HG03571 (cell line): ENCODE results near the gene ITPR1.
A peak's percentile ranks its signal among the peaks of the same experiment; 100 is the strongest.

Experiments used
- ATAC-seq: cut with Tn5 transposase; IDR thresholded peaks from one replicate; pipeline ENCODE4 v1.9.1; 2021; ENCODE audit not compliant: unreplicated experiment

ITPR1 gene

GRCh38 chr3:4768021-4768420 lies 274.9 kb downstream of the ITPR1 start:
- no peak for ATAC-seq

GRCh38 chr3:4768521-4768920 lies 275.4 kb downstream of the ITPR1 start:
- no peak for ATAC-seq

DNA sequence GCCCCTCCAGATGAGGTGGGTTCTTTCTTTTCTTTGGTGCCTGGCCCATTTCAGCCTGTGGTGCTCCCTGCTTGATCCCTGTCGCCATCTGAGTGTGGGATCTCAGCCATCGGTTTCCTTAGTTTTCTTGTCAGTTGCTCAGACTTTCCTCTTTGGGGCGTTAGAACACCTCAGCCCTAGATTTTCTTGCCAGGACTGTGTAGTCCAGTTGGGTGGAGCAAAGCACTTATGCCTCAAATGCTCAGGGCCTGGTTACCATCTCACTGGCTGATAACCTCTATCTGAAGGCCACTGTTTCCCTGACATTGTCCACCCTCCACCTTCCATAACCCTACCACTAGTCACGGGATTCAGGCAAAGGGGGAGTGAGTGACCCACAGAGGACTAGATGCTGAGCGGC lies 277.4 kb downstream of the ITPR1 start:
- ATAC-seq, result no peak

- ATAC-seq, result no peak
Observed at GRCh38 chr3:4771243-4771642, 278.1 kb downstream of the ITPR1 start.

- ATAC-seq, result no peak
Observed at GRCh38 chr3:4772171-4772804, 279.1 kb downstream of the ITPR1 start.

DNA sequence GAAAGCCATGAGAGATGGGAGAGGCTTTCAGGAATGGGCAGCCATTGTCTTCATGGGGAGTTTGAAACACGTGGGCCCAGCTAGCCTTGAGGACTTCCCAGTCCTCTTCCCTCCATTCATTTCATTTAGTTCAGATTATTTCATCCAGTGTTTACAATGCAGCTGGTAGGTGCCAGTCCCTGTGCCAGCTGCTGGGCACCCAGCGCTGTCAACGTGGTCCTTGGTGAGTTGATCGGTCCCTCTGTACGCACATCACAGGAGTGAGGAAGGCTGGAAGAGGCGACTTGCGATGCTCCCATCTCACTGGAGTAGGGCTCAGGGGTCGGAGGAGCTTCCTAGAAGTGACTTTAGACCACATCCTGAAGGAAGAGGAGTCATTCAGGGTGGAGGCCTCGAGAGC lies 279.7 kb downstream of the ITPR1 start:
- ATAC-seq, result no peak

GRCh38 chr3:4773583-4773982 lies 280.4 kb downstream of the ITPR1 start:
- no peak for ATAC-seq

DNA sequence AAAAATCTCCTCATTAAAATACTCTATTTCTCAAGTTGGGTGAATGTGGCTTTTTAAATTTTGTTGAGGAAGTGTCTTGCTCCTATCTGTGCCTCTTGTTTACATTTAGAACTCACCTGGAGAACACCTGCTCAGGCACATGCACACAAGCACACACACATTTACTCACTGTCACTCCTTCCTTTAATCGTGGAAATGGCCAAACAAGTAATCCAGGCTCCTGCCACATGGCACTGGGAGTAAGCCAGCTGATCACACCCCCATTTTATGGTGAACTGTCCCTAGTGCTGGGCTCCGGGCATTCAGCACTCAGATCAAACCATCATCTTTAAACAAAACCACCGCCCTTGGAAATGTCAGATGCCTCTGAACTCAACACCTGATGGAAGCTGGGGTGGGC lies 281.4 kb downstream of the ITPR1 start:
- no peak for ATAC-seq

DNA sequence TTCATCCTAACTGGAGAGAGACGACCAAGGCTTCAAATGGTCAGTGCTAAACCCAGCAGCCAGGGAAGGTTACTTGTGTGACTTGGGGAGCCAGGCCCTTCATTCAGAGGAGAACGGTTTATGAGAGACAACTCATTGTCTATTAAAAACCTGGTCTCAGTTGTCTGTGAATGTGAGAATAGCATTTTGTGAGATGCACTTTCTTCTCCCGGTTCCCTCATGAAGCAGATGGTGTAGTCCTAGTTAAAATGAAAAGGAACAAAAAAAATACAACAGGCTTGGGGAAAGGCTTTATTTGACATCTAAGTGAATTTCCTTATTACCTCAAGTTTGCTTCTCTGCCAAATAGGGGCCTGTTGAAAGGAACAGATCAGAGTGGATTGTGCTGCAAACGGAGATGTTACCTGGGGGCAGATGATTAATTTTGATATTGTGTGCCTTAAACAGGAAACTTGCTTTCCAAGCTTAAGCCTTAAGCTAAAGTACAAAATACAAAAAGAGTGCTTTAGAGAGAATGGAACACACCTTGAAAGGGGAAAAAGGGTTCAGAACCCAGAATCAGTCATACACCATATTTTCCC lies 283.3 kb downstream of the ITPR1 start:
- peak; percentile 22 for ATAC-seq

DNA sequence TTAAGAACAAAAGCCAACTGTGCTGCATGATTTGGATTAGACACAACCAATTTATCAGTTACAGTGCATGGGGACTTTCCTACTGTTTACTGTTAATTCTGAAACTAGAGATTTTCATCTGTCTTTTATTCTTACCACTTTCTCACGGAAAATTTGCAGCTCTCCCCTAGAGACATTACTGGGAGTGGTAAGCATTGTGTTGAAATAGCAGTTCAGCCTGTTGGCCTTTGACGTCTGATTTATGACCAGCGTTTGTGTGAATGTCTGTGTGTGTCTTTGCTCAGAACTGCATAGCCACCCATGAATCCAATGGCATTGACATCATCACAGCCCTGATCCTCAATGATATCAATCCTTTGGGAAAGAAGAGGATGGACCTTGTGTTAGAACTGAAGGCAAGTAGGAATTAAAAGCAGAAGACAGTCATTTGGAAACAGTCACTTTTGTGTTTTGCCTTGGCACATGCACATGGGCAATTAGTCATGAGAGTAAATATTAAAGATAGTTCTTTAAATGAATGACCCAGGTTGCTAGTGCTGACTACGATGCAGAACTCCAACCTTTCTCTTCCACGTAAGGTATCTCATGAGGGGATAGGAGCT lies 283.9 kb downstream of the ITPR1 start:
- peak; percentile 80 for ATAC-seq

DNA sequence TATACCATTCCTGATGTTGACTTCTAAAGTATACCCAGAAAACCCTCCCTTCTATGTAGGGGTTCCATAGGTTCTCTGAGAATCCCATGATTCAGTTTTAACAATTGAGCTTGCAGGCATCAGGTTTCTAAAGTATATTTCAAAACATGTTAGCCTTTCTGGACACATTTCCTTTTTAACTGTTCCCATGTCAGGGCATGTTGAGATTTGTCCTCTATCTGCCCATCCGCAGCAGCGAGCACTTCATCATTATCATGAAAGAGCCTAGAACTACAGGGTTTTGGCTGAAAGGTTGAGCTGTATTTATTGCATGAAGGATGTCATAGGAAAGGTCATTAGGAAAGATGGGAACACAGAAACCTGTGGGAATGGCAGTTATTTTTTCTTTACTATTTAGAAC lies 285.0 kb downstream of the ITPR1 start:
- no peak for ATAC-seq

DNA sequence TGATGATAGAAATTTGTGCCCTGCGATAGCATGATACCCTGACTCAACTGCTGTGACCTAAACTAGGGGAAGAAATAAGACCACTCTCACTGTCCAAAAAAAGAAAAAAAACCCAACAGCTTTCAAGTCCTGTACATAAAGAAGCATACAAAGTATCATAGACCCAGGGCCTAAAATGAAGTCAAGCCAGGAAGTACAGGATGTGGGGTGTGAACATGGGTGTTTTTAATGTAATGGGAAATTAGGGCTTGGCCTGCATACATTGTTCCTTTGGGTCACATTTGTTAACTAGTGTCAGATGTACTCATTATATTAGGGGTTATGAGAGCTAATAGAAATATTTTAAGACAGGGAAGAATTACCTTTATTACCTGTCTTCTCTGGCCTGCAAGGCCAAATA lies 285.6 kb downstream of the ITPR1 start:
- no peak for ATAC-seq

DNA sequence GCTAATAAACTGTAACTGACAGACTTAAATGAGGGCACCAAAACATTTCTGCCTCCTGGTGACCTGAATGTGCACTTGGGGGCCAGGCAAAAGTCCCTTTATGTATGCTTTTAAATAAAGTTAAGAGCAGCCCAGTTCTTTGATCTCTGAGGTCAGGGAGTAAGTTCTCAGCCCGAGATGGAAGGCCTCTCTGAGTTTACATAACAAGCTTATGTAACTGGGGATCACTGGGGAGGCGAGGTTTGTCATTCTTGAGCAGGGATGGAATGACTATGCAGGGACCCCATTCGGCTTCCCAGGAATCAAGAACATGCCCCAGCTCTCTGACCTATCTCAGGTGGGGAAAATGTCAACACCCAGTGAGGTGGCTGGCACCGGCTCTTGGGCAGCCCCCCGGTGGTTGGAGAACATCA lies 287.4 kb downstream of the ITPR1 start:
- ATAC-seq, result no peak

DNA sequence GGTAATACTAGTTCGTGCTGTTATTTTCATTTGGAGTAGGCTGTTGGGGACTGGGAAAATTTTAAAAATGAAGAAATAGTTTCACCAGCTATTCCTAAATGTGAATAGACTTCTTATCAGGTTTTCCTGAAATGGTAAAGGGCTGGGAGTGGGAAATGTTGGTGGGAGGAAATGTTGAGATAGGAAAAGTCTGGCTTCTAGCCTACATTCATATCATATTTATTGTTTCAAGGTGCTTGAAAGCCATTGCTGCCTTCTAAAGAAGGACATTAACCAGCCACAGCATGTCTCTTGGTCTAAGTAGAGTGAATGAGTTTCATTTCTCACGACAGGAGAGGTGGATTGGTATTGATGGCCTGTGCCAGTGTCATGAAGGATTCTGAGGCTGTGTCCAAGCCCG lies 288.9 kb downstream of the ITPR1 start:
- ATAC-seq, result no peak

GRCh38 chr3:4785551-4785950 lies 292.4 kb downstream of the ITPR1 start:
- ATAC-seq, result no peak

- ATAC-seq, result no peak
Observed at GRCh38 chr3:4786431-4786830, 293.3 kb downstream of the ITPR1 start.

GRCh38 chr3:4791358-4791757 lies 298.2 kb downstream of the ITPR1 start:
- ATAC-seq, result no peak

DNA sequence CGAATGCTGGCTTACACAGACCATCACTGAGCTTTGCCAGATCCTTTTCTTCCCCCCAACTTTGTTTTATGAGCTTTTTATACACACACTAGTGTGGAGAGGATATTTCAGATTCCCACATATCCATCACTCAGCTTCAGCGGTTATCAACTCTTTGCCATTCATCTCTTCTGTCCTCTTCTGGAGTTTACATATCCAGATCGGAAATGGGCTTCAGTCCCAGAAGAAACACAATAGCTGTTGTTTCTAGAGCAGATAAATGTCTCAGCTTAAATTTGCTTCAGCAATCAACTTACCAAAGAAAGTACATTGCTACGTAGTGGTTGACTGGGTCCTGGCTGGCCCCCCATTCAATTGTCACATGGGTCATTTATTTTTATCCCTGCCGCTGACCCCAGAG lies 300.2 kb downstream of the ITPR1 start:
- no peak for ATAC-seq

DNA sequence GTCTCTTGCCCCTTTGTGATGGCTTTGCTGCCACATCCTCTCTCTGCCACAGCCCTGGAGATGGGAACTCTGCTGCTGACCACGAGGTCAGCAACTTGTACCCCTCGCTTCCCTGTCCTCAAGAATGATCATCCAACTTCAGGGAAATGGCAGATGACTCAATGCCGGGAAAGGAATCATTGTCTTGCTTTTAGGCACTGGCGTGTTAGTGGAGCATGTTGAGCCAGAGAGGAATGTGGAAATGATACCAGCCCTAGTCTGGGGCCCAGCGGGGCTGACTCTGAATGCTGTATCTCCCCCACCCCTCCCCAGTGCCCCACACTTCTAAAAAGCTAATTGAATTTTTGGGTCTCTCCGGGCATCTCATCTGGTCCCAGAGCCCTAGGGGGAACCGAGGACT lies 301.2 kb downstream of the ITPR1 start:
- ATAC-seq, result no peak

GRCh38 chr3:4794798-4795197 lies 301.6 kb downstream of the ITPR1 start:
- no peak for ATAC-seq

DNA sequence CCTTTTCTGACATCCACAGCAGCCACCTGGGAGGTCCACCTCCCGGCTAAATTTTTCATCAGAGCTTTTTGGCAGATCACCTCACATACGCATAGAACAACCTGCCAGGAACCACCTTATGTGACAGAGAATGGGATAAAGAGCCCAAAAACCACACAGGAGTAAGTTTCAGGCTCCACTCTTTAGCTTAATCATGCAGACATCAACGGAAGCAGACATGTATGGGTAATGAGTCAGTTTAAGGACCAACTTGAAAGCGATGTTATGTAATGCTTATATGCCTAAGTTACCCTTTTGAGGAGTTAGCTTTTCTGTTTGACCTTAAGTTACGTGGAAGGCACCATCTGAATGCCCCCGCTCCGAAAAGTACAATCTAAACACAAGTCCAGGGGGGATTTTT lies 302.8 kb downstream of the ITPR1 start:
- no peak for ATAC-seq

DNA sequence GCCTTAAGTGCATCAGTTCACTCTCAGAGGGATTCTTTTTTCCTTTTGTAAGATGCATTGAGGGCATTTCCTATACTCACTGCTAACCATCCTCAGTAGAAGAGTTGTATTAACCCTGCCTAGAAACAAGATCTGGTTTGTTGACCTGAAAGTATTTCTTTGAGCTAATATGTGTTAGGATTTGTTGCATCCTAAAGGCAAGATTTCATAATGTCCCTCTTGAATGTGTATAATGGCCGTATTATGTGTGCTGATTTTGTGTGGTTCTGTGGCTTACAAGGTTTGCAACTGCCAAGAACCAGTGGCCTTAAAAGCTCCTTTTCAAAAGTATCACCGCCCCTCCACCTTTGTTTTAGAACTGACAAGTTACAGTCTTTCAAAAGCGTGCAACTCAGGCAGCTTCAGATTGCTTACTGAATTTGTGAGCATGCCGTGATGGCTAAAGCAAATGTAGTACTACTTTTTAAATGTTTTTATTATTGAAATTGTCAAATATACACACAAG lies 304.1 kb downstream of the ITPR1 start:
- no peak for ATAC-seq
